A549 (cell line): Measurements from ENCODE around the gene PATE3.

Experiments
- CTCF ChIP-seq: fragments of >200 bp; sonication (Bioruptor Twin); formaldehyde crosslinking; IDR thresholded peaks from 3 replicates; pipeline ENCODE4 v1.5.1; 2016
- ELK1 ChIP-seq: fragments of 150-350 bp; IDR thresholded peaks from 2 replicates; pipeline ENCODE4 v1.6.1; 2014; ENCODE audit warnings: low read depth, mild to moderate bottlenecking, low read length
- EP300 ChIP-seq, 2 experiments: fragments of >200 bp; sonication (Bioruptor Twin); formaldehyde crosslinking; IDR thresholded peaks; 2 replicates in 1 of 2; 3 replicates in 1 of 2; pipeline ENCODE4 v1.6.1; 2016 to 2017
- KDM1A ChIP-seq: fragments of 200-600 bp; sonication (generic); IDR thresholded peaks from 2 replicates; pipeline ENCODE4 v1.6.1; 2016; ENCODE audit warnings: low read depth, mild to moderate bottlenecking
- POLR2A ChIP-seq: IDR thresholded peaks from 2 replicates; pipeline ENCODE4 v1.6.1; 2012; ENCODE audit warnings: mild to moderate bottlenecking, low read length
- RFX5 ChIP-seq: fragments of 450-650 bp; IDR thresholded peaks from 2 replicates; pipeline ENCODE4 v1.7.1; 2014; ENCODE audit warnings: antibody characterized with exemption, mild to moderate bottlenecking, moderate library complexity
- USF2 ChIP-seq: fragments of 450-650 bp; IDR thresholded peaks from 2 replicates; pipeline ENCODE4 v1.6.1; 2014; ENCODE audit warnings: antibody characterized with exemption

- no peak for TF ChIP-seq CTCF
- TF ChIP-seq POLR2A, result no peak
- TF ChIP-seq KDM1A, result no peak
- TF ChIP-seq USF2, result no peak
- TF ChIP-seq EP300 (IDR thresholded peaks at IDR 0.05), result no peak
- TF ChIP-seq ELK1, result no peak
- no peak for TF ChIP-seq RFX5
Measured at GRCh38 chr11:125750629-125751028, 37.3 kb upstream of the PATE3 start.
